Fibroblast of the conjunctiva (primary cell): ENCODE data around the gene ZNF606.

Experiments
- DNase-seq: peaks from one replicate; pipeline ENCODE4 v3.0.0-alpha.2; 2010; ENCODE audit warnings: low read depth

ZNF606 gene

DNA sequence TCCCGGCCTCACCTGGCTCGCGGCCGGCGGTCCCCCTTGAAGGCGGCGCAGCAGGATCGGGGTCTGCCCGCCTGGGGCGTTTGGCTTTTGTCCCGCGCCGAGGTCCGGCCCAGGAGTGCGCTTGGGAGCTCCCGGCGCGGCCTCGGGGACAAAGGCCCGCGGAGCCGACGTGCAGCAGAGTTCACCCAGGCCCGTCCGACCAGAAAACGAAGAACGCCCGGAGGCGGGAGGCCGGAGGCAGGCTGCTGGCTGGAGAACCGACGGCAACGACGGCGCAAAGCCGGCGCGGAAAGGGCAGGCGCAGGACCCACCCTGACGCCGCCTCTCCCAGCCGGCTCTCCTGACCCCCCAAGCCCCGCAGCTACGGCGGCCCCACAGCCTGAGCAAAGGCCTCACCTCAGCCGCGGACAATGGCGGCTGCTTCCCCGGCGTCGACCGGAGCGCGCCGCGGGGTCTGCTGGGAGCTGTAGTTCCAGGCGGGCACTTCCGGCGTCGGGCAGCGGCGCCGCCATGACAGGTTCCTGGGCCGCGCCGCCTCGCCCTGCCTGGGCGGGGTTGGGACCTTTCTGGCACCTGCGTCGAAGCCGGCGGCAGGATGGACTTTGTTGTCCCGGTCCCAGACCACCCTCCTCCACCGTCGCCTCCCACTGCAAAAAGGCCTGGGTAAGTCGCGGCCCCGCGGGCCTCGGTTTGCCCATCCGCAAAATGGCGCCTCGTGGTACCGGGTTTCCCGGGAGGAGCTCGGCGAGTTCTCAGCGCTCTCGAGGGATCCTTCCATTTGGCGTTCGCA, at the start of gene ZNF606:
ZNF606 (minus strand) TSS at position 437 of the 790 bp plus-strand sequence. CDS start 1,501 bp downstream, outside the sequence.
- DNase-seq, result peak; percentile 62

DNA sequence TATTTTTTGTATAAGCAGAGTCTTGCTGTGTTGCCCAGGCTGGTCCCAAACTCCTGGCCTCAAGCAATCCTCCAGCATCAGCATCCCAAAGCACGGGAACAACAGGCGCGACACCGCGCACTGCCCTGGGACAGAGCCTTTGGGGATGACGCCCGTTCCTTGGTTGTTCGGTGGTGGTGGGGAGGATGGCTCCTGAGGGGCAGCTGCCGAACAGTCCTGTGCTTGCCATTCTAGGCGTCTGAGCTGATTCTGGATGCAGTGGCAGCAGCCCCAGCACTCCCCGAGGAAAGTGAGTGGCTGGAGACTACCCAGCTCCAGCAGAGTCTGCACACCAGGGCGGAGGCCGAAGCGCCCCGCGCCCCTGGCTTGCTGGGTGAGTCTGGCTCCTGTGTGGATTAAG, 49.6 kb upstream of the ZNF606 start:
- DNase-seq, result no peak

DNA sequence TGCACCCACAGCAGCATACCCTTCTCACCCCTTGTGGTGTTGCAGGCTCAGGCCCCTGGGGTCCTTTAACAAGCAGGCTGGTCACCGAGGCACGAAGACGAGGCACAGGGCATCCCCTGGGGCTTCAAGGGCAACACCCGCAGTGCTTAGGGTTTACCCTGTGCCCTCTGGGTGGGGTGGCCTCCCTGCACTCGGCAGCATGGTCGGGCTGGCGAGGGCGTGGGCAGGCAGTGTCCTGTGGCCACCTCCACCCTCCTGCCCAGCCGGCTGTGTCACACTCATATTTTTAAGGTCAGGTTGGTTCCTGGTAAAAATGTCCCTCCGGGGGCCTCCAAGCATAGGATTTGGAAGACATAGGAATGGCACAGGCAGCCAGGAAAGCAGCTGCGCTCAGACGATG, 45.1 kb upstream of the ZNF606 start:
- DNase-seq, result no peak

DNA sequence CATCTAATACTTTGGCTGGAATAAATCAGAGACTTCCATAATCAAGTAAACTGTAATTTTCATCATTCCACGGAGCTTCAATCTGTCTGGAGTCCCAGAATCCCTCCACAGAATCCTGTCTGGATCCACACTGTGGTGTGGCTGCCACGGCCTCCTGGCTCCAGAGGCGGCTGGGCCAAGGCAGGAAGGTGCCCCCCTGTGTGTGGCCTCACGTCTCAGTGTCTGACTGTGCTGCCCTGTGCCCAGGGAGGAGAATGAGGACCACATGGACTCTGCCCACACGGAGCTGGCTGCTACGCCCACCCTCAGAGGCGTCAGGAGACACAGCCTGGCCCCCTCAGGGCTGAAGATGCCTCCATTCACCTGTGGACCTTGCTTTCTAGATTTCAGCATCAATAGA, 44.2 kb upstream of the ZNF606 start:
- no peak for DNase-seq

DNA sequence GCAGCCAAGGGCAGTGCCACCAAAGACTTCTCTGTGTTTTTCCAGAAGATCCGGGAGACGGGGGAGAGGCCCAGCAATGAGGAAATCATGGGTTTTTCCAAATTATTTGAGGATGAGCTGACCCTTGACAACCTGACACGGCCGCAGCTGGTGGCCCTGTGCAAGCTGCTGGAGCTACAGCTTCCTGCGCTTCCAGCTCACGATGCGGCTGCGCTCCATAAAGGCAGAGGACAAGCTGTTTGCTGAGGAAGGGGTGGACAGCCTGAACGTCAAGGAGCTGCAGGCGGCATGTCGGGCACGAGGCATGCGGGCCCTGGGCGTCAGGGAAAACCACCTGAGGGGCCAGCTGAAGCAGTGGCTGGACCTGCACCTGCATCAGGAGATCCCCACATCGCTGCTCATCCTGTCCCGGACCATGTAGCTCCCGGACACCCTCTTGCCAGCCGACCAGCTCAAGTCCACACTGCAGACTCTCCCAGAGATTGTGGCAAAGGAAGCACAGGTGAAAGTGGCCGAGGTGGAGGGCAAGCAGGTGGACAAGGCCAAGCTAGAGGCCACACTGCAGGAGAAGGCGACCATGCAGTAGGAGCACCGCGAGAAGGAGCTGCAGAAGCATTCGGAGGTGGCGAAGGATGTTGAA, 42.9 kb upstream of the ZNF606 start:
- no peak for DNase-seq

DNA sequence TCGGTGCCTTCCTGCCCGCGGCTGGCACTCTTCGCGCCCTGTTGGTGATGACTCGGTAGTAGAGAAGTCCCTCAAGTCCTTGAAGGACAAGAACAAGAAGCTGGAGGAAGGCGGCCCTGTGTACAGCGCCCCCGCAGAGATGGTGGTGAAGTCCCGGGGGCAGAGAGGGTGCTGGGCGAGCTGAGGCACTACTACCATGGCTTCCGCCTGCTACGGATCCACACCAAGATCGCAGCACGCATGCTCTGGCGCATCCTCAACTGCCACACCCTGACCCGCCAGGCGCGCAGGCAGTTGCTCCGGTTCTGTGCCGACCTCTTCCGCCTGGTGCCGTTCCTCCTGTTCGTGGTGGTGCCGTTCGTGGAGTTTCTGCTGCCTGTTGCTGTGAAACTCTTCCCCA, 42.3 kb upstream of the ZNF606 start:
- DNase-seq, result no peak

DNA sequence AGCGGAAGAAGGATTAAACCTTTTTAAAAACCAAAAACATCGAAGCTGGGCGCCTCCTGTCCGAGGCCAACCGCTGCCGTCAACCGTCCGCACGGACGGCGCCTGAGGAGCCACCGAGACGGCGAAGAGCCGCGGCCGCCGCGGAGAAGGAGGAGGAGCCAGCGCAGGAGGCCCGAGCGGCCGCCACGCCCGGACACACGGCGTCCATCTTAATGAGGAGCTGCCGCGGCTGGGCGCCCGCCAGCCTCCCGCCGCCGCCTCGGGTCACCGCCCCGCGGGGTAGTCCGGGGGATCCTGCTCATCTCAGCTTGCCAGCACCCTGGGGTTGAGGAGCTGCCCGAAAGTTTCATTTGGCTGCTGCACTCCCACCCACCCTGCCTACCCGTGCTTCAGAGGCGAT, 41.8 kb upstream of the ZNF606 start:
- DNase-seq, result no peak

DNA sequence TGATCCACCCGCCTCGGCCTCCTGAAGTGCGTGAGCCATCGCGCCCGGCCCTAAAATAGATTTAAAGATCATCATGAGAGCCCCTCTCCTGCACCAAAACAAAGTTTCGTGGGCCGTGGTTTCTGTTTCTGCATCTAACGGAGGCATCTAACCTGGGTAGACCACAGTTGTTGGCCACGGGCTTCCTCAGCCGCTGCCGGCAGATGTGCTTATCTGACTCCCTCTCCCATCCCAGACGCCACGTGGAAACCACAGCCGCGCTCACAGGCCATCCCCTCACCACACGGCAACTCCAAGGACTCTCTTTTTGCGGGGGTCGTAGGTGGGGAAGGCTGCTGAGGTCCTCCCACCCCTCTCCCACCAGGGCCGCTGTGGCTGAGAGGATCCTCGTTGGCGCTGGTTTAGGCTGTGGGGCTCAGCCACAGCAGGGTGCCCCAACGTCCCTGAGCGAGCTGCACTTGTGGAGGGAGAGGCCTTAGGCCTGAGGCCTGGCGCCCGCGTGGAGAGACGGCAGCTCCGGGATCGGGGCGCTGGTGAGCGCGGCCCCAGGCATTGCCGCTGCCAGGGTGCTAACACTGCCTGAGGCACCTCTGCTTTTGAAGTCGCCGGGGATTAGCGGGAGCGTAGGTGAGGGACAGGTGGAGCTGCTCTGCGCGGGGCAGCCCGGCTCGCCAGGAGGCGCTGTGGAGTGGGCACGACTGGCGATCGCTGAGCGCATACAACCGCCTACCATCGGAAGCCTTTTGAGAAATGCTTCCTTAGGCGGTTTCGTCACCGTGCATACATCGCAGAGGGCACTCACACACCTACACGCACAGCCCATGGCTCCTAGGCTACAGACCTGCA, 40.1 kb upstream of the ZNF606 start:
- DNase-seq, result no peak

DNA sequence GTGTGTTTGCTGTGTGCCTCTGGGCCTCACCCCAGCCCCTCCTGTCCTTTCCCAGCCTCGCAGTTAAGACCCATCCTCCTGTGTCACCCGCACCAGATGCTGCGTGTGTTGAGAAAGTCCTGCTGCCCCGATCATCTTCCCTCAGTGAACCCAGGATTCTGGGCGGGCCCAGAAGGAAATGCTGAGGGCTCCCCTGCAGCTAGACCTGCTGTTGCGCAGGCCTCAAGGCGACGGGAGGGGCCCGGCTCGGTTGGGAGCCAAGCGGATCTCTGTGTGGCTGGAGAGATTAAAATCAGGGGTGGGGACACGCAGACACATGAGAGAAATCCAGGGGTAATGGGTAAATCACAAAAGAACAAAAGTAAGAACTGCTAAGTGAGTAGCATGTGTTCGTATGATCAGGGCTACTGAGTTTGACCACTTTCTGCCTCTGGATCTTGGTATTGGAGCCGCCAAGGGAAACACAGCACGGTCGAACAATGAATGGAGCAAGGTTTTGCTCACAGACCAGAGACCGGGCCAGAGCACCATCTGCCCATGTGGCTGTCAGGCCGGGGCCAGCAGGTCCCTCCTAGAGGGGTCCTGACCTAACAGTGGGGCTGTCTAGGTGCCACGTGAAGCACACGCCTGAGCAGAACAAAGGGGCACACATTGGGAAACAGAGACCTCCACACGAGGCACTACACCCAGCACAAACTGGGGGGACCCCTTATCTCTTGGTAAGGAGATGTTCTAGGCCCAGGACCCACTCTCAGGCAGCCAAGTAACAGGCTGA, 38.3 kb upstream of the ZNF606 start:
- no peak for DNase-seq

DNA sequence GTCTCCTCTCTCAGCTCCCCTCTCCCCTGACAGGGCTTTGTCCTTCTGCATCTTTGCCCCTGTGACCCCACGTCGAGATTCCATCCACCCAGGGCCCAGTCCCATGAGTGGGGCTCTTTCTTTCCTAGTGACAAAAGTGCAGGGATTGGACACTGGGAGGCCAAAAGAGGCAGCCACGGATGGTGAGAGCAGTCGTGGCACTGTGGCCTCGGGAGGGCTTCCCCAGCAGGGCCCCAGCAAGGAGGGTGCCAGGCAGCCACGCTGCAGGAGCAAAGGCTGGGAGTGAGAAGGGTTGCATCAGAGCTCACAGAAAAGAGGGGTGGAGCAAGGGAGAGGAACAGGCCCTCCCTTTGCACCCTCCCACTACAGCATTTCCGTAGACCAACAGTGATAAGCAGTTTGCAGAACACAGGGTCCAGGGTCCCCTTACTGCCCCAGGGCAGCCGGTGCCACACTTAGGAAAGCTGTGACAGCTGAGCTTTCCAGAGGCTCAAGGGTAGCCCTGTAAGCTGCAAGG, 36.1 kb upstream of the ZNF606 start:
- no peak for DNase-seq

DNA sequence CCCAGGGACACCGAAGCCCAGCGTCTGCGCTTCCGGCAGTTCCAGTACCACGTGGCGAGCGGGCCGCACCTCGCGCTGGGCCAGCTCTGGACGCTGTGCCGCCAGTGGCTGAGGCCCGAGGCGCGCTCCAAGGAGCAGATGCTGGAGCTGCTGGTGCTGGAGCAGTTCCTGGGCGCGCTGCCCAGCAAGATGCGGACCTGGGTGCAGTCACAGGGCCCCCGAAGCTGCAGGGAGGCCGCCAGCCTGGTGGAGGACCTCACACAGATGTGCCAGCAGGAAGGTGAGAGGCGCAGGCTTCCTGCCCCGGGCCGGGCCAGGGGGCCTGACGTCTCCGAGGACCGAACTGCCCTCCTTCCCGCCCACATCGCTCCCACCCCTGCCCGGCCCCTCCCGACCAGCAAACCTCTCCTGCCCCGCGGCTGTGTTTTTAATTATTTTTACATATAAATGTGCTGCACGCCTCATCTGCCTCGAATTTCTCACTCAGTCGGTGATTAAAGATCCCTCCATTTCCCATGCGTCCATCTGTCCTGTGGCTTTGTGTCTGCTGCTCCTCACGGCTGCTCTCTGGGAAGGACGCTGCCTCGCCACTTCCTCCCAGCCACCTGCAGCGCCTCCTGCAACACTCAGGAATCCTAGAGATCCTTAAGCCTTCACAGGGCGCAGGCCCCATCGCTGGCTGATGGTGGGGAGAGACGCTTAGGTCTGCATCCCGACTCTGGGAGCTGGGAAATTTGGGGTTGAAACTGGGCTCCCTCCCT, 35.5 kb upstream of the ZNF606 start:
- no peak for DNase-seq

DNA sequence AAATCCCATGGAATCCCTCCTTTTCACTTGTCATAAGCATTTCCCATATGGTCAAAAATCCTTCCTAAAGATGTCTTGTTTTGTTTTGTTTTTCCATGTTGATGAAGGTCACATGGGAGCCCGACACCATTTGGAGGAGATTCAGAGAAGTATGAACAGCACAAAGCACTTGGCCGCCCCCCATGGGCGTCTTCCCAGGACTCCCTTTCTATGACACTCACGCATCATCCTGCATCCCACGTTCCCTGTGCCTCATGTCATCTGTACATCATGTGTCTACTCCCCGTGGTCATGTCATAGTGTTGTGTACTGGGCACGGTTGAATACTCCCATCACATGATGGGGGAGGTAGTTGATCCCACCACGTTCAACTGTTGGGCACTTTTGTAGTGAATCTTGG, 33.2 kb upstream of the ZNF606 start:
- DNase-seq, result no peak

DNA sequence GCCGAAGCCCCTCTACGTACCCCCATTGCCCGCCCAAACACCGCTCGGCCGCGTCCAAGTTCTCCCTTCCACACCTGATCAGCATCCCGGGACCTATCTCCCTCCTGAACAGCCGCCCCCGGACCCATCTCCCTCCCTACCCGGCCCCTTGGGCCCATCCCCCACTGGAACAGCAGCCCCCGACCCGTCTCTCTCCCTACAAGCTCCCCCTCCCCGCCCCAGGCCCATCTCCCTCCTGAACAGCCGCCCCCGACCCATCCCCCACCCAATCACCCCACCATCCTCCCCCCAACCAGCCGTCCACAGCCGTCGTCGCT, 31.8 kb upstream of the ZNF606 start:
- no peak for DNase-seq

DNA sequence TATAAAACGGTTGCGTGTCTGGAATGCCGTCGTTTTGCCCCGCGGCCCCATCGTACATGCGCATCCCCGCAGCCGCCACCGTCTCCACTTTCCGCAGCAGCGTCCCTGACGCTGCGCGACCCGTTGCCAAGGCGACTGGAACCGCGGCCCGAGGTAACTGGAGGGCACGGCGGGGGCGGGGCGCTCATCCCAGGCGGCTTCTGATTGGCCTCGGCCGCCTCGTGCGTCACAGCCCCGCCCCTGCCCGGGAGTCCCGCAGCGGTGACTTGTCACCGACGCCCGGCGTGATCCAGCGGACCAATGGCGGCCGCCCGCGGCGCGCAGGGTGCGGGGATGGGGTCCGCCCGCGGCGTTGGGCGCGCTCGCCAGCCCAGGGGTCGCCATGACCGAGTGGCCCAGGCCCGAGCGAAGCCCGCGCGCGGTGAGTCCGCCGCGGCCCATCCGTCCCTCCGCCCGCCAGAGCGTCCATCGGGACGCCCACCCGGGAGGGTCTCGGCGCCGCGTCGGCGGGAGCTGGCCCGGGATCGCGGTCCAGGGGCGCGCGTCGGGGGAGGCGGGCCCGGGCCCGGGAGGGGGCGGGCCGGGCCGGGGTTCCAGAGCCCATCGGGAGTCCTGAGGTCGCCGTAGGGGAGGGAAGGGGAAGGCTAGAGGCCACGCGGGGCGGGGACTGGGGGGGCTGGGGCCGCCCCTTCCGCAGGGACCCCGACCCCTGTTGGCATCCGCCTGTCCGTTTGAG, 31.3 kb upstream of the ZNF606 start, which contains the start of gene ZSCAN1:
ZSCAN1 (plus strand) TSS at position 285 of the 736 bp plus-strand sequence. CDS start 3,812 bp downstream, outside the sequence.
- peak; percentile 49 for DNase-seq

DNA sequence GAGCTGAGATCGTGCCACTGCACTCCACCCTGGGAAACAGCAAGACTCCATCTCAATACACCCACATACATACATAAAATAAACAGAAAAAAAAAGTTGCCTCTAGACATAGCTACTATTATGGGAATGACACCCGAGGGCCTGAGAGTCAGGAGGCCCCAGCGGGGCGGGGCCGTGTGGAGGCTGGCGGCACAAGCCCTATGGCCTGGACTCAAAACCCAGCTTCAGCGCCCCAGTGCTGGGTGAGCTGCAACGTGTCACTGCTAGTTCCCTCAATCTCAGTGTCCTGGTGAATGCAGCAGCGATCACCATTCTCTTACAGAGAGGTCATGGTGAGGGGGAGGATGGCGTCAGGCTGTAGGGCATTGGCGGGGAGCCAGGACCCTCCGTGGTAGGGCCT, 22.0 kb upstream of the ZNF606 start:
- no peak for DNase-seq

DNA sequence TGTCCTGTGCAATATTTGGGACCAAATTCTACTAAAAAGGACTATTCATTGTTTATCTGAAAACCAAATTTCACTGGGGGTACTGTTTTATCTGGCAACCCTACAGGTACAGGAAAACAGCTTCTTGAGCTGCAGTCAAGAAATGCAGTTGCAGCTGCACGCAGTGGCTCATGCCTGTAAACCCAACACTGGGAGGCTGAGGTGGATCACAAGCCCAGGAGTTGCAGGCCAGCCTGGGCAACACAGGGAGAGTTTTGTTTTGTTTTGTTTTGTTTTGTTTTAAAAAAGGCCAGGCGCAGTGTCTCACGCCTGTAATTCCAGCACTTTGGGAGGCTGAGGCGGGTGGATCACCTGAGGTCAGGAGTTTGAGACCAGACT, 19.7 kb upstream of the ZNF606 start:
- no peak for DNase-seq

DNA sequence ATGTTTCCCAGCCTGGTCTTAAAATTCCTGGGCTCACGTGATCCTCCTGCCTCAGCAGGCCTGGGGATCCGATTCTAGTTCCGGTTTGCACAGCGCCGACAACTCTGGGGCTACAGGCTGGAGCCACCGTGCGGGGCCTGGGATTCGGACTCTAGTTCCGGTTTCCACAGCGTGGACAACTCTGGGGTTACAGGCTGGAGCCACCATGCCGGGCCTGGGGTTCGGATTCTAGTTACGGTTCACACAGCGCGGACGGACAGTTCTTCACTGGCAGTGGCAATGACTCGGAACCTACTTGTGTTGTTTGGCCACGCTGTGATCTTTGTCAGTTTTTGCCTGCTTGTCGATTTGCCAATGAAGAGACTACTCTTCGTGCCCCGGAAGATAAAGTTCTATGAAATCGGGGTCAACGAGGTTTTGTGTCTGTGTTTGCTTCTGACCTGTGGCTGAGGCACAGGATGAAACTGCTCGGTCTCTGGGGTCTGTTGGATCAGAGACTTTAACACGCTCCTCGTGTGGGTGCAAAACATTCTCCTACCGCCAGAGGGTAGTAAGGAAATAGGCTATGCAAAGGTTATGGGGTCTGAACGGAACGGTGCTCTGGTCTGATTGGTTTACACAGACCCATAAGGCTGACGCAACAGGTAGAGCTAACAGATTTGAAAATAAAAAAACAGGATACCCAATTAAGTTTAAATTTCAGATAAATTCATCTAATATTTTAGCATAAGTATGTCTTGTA, 19.1 kb upstream of the ZNF606 start:
- peak; percentile 24 for DNase-seq

DNA sequence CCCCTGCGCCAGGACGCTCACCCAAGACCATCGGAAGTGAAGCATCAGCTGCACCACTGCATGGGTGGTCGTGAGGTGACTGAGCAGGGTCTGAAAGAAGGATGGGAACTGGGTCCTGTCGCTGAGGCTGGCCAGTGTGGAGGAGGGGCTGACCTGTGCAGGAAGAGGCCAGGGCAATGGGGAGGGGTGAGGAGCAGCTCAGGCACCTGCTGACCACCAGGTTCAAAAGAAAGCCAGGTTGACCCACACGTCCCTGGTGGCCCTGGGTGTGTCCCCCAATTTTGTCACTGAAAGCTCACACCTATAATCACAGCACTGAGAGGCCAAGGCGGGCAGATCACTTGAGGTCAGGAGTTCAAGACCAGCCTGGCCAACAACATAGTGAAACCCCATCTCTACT, 17.5 kb upstream of the ZNF606 start:
- DNase-seq, result no peak

DNA sequence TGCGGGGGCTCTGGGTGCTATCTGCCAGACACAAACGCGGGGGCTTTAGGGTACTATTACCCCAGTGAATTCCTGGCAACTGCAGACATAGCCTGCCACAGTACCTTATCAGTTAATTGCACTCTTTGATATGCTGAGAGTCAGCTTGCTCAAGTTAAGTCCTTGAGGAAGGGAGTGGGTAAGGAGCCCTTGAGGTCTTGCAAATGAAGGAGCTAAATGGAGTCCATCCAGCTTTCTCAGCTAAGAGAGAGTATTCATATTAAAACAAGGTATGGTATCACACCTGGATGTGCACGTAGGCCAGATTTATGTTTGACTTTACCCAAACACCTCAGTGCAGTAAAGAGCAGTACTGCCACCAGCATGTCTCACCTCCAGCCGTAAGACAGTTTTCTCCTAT, 11.5 kb upstream of the ZNF606 start:
- no peak for DNase-seq

DNA sequence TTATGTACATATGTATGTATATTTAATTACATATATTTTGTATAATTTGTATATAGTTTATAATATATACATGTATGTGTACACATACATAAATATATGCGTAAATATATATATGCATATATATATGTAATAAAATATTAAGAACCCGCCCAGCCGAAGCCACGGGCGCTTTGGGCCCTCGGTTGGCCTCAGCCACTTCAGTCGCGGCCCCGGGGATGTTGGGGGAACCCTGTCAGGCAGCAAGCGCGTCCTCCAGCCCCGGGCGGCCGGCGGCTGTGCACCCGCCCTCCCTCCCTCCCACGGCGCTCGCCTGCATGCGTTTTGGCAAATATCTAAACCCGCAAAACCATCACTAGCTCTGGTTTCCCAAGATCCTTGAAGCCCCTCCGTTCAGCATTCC, 7.9 kb upstream of the ZNF606 start:
- DNase-seq, result no peak
